Karpas-422 (cell line): ENCODE data around the gene FXYD3. TPM values are rescaled to one million over a fixed set of nuclear protein-coding genes. Genes with fewer than 3 reads are reported as not detected.
A peak's percentile ranks its signal among the peaks of the same experiment; 100 is the strongest.

Experiments used
- DNase-seq: peaks from one replicate; pipeline ENCODE4 v3.0.0-alpha.2; 2015
- H2AFZ ChIP-seq: fragments of 200-600 bp; sonication (generic); 2 replicates; pipeline ENCODE4 v1.6.1; 2014; ENCODE audit warnings: antibody characterized with exemption, low read length, mixed read lengths
- H3K27ac ChIP-seq: fragments of 200-600 bp; sonication (generic); 2 replicates; pipeline ENCODE4 v1.5.1; 2014; ENCODE audit warnings: mild to moderate bottlenecking, low read length, moderate library complexity
- H3K27me3 ChIP-seq: fragments of 200-600 bp; sonication (generic); 2 replicates; pipeline ENCODE4 v1.6.1; 2014; ENCODE audit warnings: low read length, mixed read lengths
- H3K36me3 ChIP-seq: fragments of 200-600 bp; sonication (generic); 2 replicates; pipeline ENCODE4 v1.6.1; 2014; ENCODE audit warnings: low read length, mixed read lengths; ENCODE audit not compliant: insufficient read depth
- H3K4me1 ChIP-seq: fragments of 200-600 bp; sonication (generic); 2 replicates; pipeline ENCODE4 v1.6.1; 2014; ENCODE audit warnings: mild to moderate bottlenecking, low read length, mixed read lengths
- H3K4me2 ChIP-seq: fragments of 200-600 bp; sonication (generic); 2 replicates; pipeline ENCODE4 v1.6.1; 2014; ENCODE audit warnings: low read length, low read depth, mild to moderate bottlenecking; ENCODE audit not compliant: poor library complexity, severe bottlenecking
- H3K4me3 ChIP-seq: fragments of 200-600 bp; sonication (generic); 2 replicates; pipeline ENCODE4 v1.5.1; 2014; ENCODE audit warnings: mild to moderate bottlenecking, antibody characterized with exemption, low read length, mixed read lengths
- H3K79me2 ChIP-seq: fragments of 200-600 bp; sonication (generic); 2 replicates; pipeline ENCODE4 v1.6.1; 2014; ENCODE audit warnings: mild to moderate bottlenecking, low read length, mixed read lengths
- H3K9ac ChIP-seq: fragments of 200-600 bp; sonication (generic); 2 replicates; pipeline ENCODE4 v1.6.0; 2014; ENCODE audit warnings: low read length
- H3K9me2 ChIP-seq: fragments of 200-600 bp; sonication (generic), shearing (Covaris generic); replicated peaks from 2 replicates; pipeline ENCODE4 v1.6.0; 2014; ENCODE audit warnings: mild to moderate bottlenecking, low read length, moderate library complexity; ENCODE audit not compliant: insufficient read depth
- H3K9me3 ChIP-seq: fragments of 300-700, 200-600 bp; sonication (generic); 2 replicates; pipeline ENCODE4 v1.6.1; 2014; ENCODE audit warnings: low read length, mixed read lengths
- H4K20me1 ChIP-seq: fragments of 200-600 bp; sonication (generic); 2 replicates; pipeline ENCODE4 v1.6.1; 2014; ENCODE audit warnings: mild to moderate bottlenecking, antibody characterized with exemption, low read length, low read depth; ENCODE audit not compliant: insufficient read depth
- total RNA-seq: library from RNA; depleted of rRNA; stranded (reverse); fragments of >200 nt; shearing (Covaris generic); gene quantifications from 2 replicates; pipeline ENCODE4 v1.2.3, GENCODE V29; 2014; ENCODE audit warnings: low replicate concordance

FXYD3 gene
- total RNA-seq, 1 experiment from 2014 or later, result not detected

- H4K20me1 ChIP-seq, result no peaks in the 10 kb centered on the region
- no peak overlapping the region for H3K4me3 ChIP-seq
- H3K27ac ChIP-seq, result no peak overlapping the region
- H2AFZ ChIP-seq, result no peak overlapping the region
- no peaks in the 10 kb centered on the region for H3K79me2 ChIP-seq
- peaks cover 20% of the 10 kb centered on the region for H3K4me1 ChIP-seq
- no peak overlapping the region for H3K9ac ChIP-seq
- H3K27me3 ChIP-seq, result no peaks in the 10 kb centered on the region
- H3K4me2 ChIP-seq, result no peak overlapping the region
- DNase-seq, result peak; percentile 34
- H3K9me2 ChIP-seq, result no peaks in the 10 kb centered on the region
- H3K36me3 ChIP-seq, result no peaks in the 10 kb centered on the region
- H3K9me3 ChIP-seq, result no peaks in the 10 kb centered on the region
These were observed 41.7 kb upstream of the FXYD3 start for GRCh38 chr19:35073941-35074340.

DNA sequence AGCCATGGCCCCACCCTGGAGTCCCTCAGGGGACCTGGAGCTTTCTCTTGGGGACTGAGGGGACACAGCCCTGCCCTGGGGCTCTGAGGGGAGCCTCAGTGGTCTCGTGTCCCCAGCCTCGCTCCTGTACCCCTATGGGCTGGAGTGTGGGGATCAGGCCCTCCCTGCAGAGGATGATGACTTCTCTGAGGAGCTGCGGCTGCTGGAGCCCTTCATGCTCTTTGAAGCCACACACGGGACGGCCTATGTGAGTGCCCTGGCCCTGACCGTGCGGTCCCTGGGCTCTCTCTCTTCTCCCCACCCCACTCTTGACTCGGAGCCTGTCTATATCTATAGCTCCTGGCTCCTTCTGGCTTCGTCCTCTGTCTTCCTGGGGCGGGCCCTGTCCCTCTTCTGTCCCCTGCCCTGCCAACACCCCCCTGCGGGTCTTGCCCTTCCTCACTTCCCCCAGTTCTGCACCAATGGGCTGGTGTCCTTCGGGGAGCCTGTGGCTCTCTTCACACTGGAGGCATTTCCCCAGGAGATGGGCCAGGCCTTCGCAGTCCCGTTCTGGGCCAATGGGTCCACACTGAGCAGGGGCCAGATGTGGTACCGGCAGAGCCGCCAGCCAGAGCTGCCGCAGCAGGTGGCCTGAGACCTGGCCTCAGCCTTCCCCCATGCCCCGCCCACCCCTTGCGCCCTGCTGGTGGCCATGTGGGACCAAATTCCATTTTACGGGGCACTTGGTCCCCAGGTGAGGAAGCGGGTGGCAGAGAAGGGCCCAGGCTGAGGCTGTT, 41.0 kb upstream of the FXYD3 start:
- Histone ChIP-seq H4K20me1 (no peaks in the 10 kb centered on the region), H3K9ac (no peak overlapping the region), H3K9me3 (no peaks in the 10 kb centered on the region), H3K4me2 (no peak overlapping the region), H3K4me1 (peaks cover 14% of the 10 kb centered on the region), H3K4me3 (no peak overlapping the region), H2AFZ (peak overlapping the region; percentile 14; the same call in 1 of the 2 replicates), H3K36me3 (no peaks in the 10 kb centered on the region), H3K27ac (no peak overlapping the region), H3K27me3 (no peaks in the 10 kb centered on the region), H3K79me2 (no peaks in the 10 kb centered on the region), H3K9me2 (no peaks in the 10 kb centered on the region)
- DNase-seq, result peak; percentile 39

DNA sequence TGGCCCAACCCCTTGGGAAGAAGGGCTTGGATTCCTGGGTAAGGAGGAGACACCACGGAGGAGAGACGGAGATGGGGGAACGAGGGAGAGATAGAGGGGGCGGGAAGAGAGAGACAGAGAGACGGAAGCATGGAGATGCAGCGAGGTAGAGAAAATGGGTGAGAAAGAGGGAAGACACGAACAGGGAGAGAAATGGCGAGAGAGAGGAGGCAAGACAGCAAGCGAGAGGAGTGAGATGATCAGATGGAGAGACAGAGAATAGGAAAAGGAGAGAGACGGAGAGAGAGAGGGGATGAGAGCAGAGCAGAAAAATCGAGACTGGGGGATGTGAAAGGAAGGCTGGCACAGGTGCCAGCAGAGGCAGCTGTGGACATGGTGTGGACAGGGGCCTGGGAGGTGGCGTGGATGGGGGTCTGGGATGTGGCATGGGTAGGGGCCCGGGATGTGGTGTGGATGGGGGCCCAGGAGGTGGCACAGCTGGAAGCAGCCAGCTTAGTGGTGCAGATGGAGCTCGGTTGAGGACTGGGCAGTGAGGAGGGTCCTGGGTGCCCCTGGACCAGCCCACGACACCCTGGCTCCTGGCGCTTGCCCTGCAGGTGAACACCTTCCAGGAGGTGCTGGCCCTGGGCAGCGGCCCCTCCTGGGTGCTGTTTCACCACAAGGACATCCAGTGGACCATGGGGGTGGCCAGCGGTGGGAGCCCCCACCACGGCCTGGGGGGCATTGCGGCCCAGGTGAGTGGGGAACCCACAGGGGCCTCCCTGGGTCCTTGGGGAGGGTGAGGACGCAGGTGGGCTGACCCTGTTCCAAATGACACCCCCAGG, 40.2 kb upstream of the FXYD3 start:
- H3K4me2 ChIP-seq, result no peak overlapping the region
- no peaks in the 10 kb centered on the region for H3K9me3 ChIP-seq
- no peak overlapping the region for H3K27ac ChIP-seq
- peak; percentile 15 for DNase-seq
- no peak overlapping the region for H3K9ac ChIP-seq
- no peak overlapping the region for H3K4me3 ChIP-seq
- H3K36me3 ChIP-seq, result no peaks in the 10 kb centered on the region
- H3K79me2 ChIP-seq, result no peaks in the 10 kb centered on the region
- H3K4me1 ChIP-seq, result peaks cover 10% of the 10 kb centered on the region
- H3K9me2 ChIP-seq, result no peaks in the 10 kb centered on the region
- H4K20me1 ChIP-seq, result no peaks in the 10 kb centered on the region
- H3K27me3 ChIP-seq, result no peaks in the 10 kb centered on the region
- H2AFZ ChIP-seq, result no peak overlapping the region

DNA sequence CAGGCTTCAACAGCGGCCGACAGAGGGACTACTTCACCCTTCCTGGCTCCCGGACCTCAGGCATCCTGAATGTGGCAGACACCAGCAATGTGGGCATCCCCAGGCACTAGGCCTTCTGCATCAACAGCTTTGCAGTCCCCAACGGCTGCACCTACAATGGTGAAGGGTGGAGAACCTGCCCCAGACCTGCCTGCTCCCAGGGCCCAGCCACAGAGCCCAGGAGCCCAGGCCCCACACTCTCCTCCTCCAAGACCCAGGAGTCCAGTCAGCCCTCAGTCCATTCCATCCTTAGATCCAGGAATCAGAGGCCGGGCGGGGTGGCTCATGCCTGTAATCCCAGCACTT, 39.6 kb upstream of the FXYD3 start:
- Histone ChIP-seq H3K4me3 (no peak overlapping the region), H3K79me2 (no peaks in the 10 kb centered on the region), H3K36me3 (no peaks in the 10 kb centered on the region), H3K9me3 (no peaks in the 10 kb centered on the region), H2AFZ (no peak overlapping the region), H3K27ac (no peak overlapping the region), H3K9ac (no peak overlapping the region), H4K20me1 (no peaks in the 10 kb centered on the region), H3K4me2 (no peak overlapping the region), H3K27me3 (no peaks in the 10 kb centered on the region), H3K9me2 (no peaks in the 10 kb centered on the region), H3K4me1 (peaks cover 10% of the 10 kb centered on the region)
- peak; percentile 32 for DNase-seq

- H3K27ac ChIP-seq, result no peak overlapping the region
- H3K9me2 ChIP-seq, result no peaks in the 10 kb centered on the region
- H3K9ac ChIP-seq, result no peak overlapping the region
- H2AFZ ChIP-seq, result no peak overlapping the region
- H3K36me3 ChIP-seq, result no peaks in the 10 kb centered on the region
- no peaks in the 10 kb centered on the region for H3K27me3 ChIP-seq
- no peak overlapping the region for H3K4me3 ChIP-seq
- H3K9me3 ChIP-seq, result no peaks in the 10 kb centered on the region
- no peak overlapping the region for H3K4me2 ChIP-seq
- DNase-seq, result no peak
- no peaks in the 10 kb centered on the region for H3K79me2 ChIP-seq
- no peaks in the 10 kb centered on the region for H4K20me1 ChIP-seq
- H3K4me1 ChIP-seq, result peaks cover 10% of the 10 kb centered on the region
These were observed 39.0 kb upstream of the FXYD3 start for GRCh38 chr19:35076657-35077056.

- Histone ChIP-seq H3K27me3 (no peaks in the 10 kb centered on the region), H3K4me1 (peaks cover 10% of the 10 kb centered on the region), H3K79me2 (no peaks in the 10 kb centered on the region), H3K36me3 (no peaks in the 10 kb centered on the region), H3K27ac (no peak overlapping the region), H3K9ac (no peak overlapping the region), H3K9me2 (no peaks in the 10 kb centered on the region), H2AFZ (no peak overlapping the region), H3K4me2 (no peak overlapping the region), H4K20me1 (no peaks in the 10 kb centered on the region), H3K4me3 (no peak overlapping the region), H3K9me3 (no peaks in the 10 kb centered on the region)
- no peak for DNase-seq
These were observed 38.0 kb upstream of the FXYD3 start for GRCh38 chr19:35077411-35078223.

DNA sequence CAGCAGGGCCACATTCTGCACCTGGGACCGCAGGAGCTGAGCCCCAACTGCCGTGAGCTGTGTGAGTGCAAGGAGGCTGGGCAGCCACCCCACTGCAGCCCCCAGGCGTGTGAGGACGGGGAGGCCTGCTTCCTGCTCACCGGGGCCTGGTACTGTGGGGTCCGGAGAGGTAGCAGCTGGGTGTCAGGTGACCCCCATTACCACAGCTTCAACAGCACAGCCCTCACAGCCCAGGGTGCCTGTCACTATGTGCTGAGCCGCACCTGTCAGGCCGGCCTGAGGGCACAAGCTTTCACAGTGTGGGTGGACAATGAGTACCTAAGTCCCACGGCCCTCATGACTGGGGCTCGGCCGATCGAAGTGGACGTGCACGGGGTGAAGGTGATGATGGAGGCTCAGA, 35.8 kb upstream of the FXYD3 start:
- H4K20me1 ChIP-seq, result no peaks in the 10 kb centered on the region
- H3K36me3 ChIP-seq, result no peaks in the 10 kb centered on the region
- no peak overlapping the region for H3K9ac ChIP-seq
- H3K27me3 ChIP-seq, result no peaks in the 10 kb centered on the region
- H3K9me2 ChIP-seq, result no peaks in the 10 kb centered on the region
- no peak overlapping the region for H3K4me2 ChIP-seq
- no peaks in the 10 kb centered on the region for H3K9me3 ChIP-seq
- no peak overlapping the region for H3K27ac ChIP-seq
- no peak for DNase-seq
- peaks cover 26% of the 10 kb centered on the region for H3K4me1 ChIP-seq
- no peak overlapping the region for H2AFZ ChIP-seq
- no peaks in the 10 kb centered on the region for H3K79me2 ChIP-seq
- H3K4me3 ChIP-seq, result no peak overlapping the region

GRCh38 chr19:35080613-35081170, 34.9 kb upstream of the FXYD3 start:
- Histone ChIP-seq H3K9me3 (no peaks in the 10 kb centered on the region), H3K9me2 (no peaks in the 10 kb centered on the region), H3K4me2 (no peak overlapping the region), H3K9ac (no peak overlapping the region), H3K79me2 (no peaks in the 10 kb centered on the region), H4K20me1 (no peaks in the 10 kb centered on the region), H3K4me1 (peaks cover 30% of the 10 kb centered on the region), H2AFZ (no peak overlapping the region), H3K27me3 (no peaks in the 10 kb centered on the region), H3K4me3 (no peak overlapping the region), H3K36me3 (no peaks in the 10 kb centered on the region), H3K27ac (no peak overlapping the region)
- no peak for DNase-seq
